HG02981 (cell line): ENCODE results near the gene SPG7.
"Not testable (repeated sequence)": the region's sequence is repeated elsewhere in the genome, so short reads cannot be mapped to it uniquely, and the experiment has no call there.

Experiments
- ATAC-seq: cut with Tn5 transposase; IDR thresholded peaks from one replicate; pipeline ENCODE4 v1.9.1; 2021; ENCODE audit warnings: mild to moderate bottlenecking, moderate library complexity; ENCODE audit not compliant: unreplicated experiment

Gene SPG7

DNA sequence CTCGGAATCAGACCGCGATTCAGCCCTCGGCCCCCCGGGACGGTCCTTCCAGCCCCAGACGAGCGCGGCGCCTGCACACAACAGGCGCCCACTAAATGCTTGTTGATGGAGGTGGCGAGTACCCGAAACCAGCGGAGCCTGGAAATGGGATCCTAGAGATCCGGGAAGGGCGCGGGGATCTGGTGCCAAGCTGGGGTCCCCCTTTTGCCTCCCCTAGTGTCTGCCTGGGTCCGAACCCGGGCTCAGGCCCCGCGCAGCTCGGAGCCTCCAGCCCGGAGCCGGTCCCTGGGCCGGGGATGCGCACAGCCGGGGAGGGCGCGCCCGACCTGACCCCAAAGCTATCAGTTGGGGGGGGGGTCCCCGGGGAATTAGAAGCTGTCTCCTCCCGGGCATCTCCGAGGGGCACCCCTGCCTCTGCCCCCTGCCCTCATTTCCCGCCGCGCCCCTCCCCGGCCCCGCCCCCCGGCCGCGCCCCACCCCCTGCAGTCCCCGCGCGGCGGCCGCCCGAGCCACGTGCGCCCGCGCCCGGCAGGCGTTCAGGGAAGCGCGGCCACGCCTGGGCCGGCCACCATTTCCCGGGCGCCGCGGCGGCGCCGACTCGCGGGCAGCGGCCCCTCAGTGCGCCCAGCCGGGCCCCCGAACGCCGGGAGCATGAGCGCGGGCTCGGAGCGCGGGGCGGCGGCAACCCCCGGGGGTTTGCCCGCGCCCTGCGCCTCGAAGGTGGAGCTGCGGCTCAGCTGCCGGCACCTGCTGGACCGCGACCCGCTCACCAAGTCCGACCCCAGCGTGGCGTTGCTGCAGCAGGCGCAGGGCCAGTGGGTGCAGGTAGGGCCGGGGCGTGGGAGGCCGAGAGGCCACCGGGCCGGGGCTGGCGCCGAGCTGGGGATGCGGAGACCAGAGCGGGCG, 67.3 kb downstream of the SPG7 start, which contains the start of gene CPNE7:
TSS of gene CPNE7 (plus strand) at position 512 of the 906 bp plus-strand sequence. CDS start at position 652, 140 bp downstream.
- ATAC-seq, result no peak

DNA sequence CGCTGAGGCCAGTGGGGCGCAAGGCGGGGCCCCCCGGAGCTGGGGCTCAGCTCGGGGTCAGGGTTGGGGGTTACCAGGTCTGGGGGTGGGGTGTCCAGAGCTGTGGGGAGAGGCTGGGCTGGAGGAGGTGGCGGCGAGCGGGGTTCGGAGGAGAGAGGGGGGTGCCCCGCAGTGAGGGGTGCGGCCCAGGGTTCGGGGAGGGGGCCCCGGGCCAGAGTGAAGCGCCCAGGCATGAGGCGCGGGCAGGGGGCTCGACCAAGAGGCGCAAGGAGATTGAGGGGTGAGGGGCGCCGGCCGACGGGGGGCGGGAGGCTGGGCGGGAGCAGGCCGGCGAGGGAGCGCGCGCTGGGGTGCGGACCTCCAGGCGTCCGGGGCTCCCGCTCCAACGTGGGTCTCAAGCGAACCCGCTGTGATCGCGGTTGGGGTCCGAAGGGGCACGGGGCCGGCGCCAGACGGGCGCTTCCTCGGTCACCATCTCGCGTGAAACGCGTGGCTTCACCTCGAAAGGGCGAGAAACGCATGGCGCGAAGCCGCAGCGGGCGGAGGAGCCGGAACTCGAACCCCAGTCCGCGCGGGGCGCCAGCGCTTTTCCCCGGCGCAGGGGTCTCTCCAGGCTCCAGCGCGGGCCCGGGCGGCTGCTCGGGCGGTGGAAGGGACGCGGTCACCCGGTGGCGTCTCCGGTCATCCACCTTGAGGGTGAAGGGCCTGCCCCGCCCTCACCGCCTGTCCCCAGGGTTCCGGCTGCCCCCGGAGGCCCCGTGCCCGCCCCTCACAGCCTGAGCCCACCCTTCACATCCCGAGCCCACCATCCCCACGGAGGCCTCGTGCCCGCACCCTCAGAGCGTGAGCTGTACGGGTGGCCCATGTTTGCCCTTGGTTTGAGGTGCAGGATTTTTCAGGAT, 68.2 kb downstream of the SPG7 start:
- ATAC-seq, result no peak

DNA sequence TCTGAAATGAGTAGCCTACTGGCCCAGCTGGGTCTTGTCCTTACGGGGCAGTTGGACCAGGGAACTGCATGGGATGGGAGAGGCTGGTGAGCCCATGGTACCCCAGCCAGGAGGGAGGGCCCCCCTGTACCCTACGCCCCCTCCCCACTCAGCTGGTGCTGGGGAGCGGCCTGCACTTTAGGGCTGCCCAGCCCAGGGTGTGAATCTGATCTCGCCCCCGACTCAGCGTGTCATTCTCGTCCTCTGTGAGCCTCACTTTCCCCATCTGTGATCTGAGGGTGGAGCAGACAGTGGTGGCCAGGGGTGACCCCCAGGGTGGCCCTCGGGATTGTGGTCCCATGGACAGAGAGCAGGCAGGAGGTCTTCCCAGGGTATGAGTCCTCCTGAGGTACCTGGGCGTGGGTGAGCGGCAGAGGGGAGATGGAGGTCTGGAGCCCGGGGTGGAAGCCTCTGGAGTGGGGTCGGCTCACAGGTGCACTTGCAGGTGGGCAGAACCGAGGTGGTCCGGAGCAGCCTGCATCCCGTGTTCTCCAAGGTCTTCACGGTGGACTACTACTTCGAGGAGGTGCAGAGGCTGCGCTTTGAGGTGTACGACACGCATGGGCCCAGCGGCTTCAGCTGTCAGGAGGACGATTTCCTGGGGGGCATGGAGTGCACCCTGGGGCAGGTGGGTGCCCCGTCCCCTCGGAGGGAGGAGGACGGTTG, 69.0 kb downstream of the SPG7 start:
- ATAC-seq, result no peak

DNA sequence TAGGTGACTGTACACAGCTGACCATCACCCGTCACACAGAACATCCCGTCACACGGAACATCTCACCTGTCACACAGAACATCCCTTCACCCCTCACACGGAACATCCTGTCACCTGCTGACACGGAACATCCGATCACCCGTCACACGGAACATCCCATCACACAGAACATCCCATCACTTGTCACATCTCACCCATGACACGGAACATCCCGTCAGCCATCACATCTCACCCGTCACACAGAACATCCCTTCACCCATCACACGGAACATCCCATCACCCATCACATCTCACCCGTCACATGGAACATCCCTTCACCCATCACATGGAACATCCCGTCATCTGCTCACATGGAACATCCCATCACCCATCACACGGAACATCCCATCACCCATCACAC, 71.1 kb downstream of the SPG7 start:
- ATAC-seq, result no peak

DNA sequence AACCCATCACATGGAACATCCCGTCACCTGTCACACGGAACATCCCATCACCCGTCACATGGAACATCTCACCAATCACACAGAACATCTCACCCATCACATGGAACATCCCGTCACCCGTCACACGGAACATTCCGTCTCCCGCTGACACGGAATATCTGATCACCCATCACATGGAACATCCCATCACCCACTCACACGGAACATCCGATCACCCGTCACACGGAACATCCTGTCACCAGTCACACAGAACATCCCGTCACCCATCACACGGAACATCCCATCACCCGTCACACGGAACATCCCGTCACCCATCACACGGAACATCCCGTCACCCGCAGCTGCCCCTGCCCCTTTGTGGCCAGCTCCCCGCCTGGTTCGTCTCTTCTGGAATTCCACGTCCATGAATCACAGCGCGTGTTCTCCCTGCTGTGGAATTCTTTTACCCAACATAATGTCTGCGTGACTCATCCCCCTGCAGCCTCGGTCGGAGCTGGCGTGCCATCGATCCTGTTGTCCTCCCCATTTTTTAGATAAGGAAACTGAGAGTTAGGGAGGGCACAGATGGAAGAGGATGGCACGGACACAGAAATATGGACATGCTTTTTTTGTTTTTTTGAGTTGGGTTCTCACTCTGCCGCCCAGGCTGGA, 73.0 kb downstream of the SPG7 start:
- no peak for ATAC-seq

DNA sequence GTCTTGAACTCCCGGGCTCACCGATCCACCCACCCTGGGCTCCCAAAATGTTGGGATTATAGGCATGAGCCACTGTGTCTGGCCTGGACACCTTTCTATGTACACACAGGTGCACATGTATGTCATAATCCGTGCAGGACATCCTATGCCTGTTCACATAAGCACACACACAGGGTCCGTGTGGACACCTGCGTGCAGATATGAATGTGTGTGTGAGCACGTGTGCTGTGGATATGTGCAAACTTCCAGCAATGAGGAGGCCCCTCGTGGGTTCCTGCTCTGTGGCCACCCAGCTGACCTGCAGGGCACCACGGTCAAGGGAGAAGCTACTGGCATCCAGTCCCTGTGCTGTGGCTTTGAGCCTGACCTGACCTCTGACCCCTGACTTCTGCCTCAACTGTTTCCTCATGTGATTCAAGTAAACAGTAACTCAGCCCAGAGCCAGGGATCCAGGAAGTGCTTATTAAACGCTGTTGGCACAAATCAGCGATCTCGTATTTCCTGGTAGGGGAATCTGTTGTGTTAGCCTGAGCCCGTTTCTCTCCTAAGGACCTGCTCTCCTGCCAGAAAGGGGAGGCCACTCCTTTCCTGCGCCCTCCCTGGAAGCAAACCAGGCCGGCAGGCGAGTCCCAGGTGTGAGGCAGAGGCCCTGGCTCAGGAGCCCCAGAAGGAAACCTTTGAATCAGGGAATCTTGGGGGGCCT, 73.8 kb downstream of the SPG7 start:
- no peak for ATAC-seq

DNA sequence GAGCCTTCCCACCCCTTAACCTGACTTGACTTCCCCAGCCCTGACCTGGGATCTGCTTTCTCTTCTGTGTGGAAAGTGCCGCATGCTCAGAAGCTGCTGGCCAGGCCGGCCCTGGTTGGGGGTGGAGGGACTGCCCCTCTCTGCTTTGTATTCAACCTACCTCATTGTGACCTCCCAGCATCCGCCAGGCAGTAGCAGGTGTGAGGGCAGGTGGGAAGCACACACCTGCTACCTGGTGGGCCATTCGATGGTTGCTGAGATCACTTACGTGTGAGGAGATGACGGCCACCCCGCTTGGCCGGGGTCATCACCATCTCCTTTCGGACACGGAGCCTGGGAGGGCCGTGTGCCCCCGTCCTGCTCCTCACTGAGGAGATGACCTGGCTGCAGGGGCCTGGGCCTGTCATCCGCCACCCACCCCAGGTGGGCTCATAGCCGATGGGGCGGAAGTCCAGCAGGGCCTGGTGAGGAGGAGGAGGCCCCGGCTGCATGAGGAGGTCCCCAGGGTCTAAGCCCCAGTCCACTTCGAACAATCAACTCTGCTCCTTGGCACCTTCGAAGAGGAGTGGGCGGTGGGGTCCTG, 74.5 kb downstream of the SPG7 start:
- no peak for ATAC-seq

DNA sequence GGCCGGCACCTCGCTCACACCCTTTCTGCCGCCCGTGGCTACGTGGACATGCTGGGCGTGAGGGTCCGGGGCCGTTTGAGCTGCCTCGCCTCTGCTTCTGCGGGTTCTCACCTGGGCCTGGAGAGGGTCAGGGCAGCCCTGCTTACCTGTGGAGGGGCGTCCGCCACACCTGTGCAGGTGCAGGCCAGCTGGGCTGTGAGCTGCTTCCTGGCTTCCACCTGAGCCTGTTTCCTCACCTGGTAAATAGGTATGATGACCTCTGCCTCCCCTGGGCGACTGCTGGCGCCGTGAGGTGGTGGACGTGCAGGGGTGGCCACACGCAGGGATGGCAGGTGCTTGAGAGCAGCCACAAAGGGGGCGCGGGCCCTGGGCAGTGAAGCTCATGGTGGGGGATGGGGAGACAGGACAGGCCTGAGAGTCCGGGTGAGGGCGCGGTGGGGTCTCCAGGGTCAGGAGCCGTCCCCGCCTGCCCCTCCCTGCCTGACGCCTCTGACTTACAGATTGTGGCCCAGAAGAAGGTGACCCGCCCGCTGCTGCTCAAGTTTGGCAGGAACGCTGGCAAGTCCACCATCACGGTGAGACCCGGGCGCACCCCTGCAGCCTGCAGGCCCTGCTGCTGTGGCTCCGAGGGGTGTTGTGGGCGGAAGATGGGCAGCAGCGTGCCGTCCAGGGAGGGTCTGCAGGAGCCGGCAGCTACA, 75.1 kb downstream of the SPG7 start:
- ATAC-seq, result no peak

DNA sequence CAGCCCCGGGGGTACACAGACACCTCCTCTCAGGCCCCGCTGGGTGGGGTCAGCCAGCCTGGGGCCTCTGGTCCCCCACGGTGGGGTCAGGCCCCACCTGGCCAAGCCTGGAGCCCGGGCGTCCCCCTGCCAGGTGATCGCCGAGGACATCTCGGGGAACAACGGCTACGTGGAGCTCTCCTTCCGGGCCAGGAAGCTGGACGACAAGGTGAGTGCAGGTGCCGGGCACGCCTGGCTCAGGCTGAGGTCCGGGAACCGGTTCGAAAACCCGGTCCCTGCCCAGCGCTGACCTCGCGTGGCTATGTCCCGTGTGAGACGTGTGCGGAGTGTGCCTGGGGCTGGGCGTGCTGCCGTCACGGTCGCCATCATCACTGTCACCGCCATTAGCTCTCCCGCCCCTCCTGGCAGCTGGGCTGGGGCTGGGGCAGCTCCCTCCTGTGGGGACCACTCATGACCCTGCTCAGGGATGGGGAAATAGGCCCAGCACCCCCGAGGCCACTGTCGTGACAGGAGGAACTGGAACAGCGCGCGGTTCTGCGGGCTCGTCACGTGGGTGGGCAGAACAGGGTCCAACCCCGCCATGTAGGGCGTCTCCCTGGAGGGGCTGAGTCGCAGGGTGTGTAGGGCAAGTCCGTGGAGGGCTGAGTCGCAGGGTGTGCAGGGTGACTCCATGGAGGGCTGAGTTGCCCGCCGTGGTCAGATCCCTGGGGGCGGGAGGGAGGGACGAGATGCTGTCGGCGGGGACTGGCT, 75.9 kb downstream of the SPG7 start:
- no peak for ATAC-seq

DNA sequence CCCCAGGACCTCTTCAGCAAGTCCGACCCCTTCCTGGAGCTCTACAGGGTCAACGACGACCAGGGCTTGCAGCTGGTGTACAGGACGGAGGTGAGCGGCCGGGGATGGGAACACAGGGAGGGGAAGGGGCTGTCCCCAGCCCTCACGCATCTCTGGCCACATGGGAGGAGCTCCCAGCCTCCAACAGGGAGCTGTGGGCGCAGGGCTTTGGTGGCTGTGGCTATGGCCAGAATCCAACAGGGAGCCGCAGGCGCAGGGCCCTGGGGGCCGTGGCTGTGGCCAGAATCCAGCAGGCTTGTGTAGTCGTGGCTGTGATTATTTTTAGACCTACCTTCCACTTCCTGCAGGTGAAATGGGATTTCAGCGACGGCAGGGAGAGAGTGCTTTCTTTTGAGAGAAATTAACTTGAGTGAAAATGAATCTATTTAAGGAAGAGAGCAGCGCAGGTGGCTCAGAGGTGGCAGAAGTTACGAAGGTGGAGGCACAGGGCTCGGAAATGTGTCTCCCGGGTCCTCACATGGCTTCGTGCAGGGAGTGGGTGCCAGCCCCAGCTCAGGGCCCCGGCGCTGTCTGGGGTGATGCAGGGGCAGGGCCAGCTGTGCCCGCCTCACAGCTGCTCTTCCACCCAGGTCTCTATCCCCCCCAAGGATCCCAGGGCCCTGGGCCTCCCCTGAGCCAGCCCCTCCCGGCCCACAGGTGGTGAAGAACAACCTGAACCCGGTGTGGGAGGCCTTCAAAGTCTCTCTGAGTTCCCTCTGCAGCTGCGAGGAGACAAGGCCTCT, 76.8 kb downstream of the SPG7 start:
- no peak for ATAC-seq

DNA sequence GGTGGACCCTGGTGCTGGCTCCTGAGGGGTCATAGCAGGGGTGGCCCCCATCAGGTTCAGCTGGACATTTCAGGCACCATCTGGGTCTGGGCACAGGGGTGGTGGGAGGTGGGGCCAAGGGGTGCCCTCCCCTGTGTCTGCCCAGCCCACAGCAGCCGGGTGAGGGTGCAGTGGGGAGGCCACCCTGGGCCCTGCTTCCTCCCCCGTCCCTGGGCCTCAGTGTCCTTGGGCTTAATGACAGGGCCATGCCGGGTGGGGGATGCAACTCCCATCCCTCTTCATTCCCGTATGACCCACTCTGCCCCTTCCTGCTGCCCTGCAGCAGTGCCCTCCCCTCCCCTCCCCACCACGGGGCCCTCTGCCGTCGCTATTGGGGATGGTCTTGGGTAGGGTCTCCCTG, 78.0 kb downstream of the SPG7 start:
- no peak for ATAC-seq

DNA sequence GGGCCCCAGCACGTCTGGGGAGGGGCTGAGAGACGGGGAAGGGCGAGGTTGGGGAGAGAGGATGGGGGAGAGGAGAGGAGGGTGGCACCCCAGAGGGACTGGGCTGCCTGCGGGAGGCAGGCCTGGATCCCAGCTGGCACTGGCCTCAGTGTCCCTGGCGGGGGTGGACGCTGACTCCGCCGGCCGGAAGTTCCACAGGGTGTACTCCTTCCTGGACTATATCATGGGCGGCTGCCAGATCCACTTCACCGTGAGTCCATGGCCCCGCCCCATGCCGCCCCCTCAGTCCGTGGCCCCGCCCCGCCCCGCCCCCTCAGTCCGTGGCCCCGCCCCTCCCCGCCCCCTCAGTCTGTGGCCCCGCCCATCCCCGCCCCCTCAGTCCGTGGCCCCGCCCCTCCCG, 78.7 kb downstream of the SPG7 start:
- no peak for ATAC-seq

DNA sequence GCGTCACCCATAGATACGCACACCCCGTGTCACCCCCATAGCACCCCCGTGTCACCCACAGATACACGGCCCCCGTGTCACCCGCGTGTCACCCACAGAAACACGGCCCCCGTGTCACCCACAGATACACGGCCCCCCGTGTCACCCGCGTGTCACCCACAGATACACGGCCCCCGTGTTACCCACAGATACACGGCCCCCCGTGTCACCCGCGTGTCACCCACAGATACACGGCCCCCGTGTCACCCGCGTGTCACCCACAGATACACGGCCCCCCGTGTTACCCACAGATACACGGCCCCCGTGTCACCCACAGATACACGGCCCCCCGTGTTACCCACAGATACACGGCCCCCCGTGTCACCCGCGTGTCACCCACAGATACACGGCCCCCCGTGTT, 79.5 kb downstream of the SPG7 start:
- ATAC-seq, result not testable (repeated sequence)

DNA sequence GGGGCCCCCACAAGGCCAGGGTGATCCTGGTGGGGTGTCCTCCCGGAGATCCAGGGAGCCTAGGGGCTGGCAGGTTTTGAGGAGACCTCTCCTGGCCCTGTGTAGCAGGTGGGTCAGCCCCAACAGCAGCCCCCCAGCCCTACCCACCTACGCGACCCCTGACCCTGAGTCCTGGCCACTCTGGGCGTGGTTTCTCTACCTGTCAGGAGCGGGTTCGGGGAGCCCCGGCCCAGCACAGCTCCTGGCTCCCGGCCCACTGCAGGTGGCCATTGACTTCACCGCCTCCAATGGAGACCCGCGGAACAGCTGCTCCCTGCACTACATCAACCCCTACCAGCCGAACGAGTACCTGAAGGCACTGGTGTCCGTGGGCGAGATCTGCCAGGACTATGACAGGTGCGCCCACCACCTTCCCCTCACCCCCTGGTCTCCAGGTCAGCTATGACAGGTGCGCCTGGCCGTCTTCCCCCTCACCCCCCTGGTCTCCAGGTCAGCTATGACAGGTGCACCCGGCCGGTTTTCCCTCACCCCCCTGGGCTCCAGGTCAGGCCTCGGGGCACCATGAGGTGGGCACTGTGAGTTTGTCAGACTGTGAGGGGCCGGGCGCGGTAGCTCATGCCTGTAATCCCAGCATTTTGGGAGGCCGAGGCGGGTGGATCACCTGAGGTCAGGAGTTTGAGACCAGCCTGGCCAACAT, 80.4 kb downstream of the SPG7 start:
- no peak for ATAC-seq

DNA sequence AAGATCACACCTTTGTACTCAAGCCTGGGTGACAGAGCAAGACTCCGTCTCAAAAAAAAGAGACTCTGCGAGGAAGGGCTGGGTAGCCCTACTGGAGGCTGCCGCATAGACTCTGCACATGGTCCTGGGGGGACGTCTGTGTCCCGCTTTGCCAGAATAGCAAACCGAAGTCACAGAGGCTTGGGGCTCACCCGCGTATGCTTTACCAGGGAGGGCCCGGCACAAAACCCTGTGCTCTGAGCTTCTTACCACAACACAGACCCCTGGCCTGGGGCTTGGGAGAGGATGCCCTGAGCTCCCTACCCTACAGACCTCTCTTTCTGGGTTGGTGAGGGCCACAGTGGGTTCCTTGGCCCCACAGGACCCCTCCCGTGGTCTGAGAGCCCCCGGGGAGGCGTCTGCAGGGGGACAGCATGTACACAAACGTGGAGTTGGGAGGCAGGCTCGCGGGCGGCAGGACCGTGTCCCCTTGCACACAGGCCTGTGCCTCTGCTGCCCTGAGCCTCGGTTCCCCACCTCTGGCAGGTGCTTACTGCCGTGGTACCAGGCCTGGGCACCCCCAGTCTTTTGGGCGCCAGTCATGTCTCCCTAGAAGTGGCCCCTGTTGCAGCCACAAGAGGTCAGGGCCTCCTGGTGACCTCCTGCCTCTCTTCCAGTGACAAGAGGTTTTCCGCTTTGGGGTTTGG, 81.2 kb downstream of the SPG7 start:
- no peak for ATAC-seq

DNA sequence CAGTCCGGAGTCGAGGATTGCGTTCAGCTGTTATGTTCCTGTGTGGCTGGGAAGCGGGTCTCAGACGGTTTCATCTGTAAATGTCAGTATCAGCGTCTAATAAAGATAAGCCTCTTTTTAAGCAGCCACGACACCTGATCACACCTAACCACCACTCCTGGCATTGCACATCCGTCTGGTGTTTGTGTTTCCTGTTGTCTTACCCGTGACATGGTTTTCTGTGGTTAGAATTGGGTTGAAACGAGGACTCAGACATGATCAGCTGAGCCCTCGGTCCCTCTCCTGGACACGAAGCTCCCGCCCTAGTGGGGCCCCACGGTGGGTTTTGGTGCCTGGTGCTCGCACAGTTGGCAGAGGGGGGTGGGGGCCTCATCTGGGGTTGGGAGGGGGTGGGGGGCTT, 85.6 kb downstream of the SPG7 start:
- ATAC-seq, result no peak
